CD14-positive monocyte (primary cell): ENCODE measurements around the gene INF2. TPM values are rescaled to one million over a fixed set of nuclear protein-coding genes. Genes with fewer than 3 reads are reported as not detected.
A peak's percentile ranks its signal among the peaks of the same experiment; 100 is the strongest.

ENCODE experiments used
- DNase-seq, 3 donors: peaks; one replicate each; pipeline ENCODE4 v3.0.0-alpha.2; 2011 to 2022
- H2AFZ ChIP-seq: 2 replicates; pipeline ENCODE4 v1.6.0; 2012; ENCODE audit warnings: mild to moderate bottlenecking, low read depth, low read length, inconsistent platforms; ENCODE audit not compliant: insufficient read depth, poor library complexity, severe bottlenecking
- H3K27ac ChIP-seq, 2 donors: 1 replicate in 1 of 2; 2 replicates in 1 of 2; pipeline ENCODE4 v1.5.1; 2012 to 2013; ENCODE audit warnings: low read length in 2 of 2, control low read depth in 1 of 2, inconsistent platforms in 1 of 2, low read depth in 1 of 2, mild to moderate bottlenecking in 1 of 2
- H3K27me3 ChIP-seq, 2 donors: one replicate each; pipeline versions ENCODE4 v1.6.0 to v1.6.1; 2011 to 2013; ENCODE audit warnings: low read length in 2 of 2; ENCODE audit not compliant: control insufficient read depth in 2 of 2, insufficient read depth in 2 of 2
- H3K36me3 ChIP-seq, 2 donors: replicated peaks in 1 of 2; 1 replicate in 1 of 2; 2 replicates in 1 of 2; pipeline versions ENCODE4 v1.5.1 to v1.6.1; 2012 to 2013; ENCODE audit warnings: low read length in 2 of 2, control low read depth in 1 of 2, inconsistent platforms in 1 of 2, mild to moderate bottlenecking in 1 of 2; ENCODE audit not compliant: insufficient read depth in 2 of 2, control insufficient read depth in 1 of 2
- H3K4me1 ChIP-seq, 2 donors: 1 replicate in 1 of 2; 2 replicates in 1 of 2; pipeline versions ENCODE4 v1.5.1 to v1.6.1; 2012 to 2013; ENCODE audit warnings: low read length in 2 of 2, control low read depth in 1 of 2, inconsistent platforms in 1 of 2, mild to moderate bottlenecking in 1 of 2, moderate library complexity in 1 of 2; ENCODE audit not compliant: insufficient read depth in 2 of 2, control insufficient read depth in 1 of 2
- H3K4me2 ChIP-seq: replicated peaks from 2 replicates; pipeline ENCODE3; 2012; ENCODE audit warnings: low read length, moderate library complexity, mild to moderate bottlenecking; ENCODE audit not compliant: poor library complexity, severe bottlenecking; ENCODE audit errors: extremely low read depth
- H3K4me3 ChIP-seq, 3 experiments: fragments of 200-600 bp in 1 of 3; sonication (generic) in 1 of 3; replicated peaks in 1 of 3; 1 replicate in 2 of 3; 2 replicates in 1 of 3; pipeline ENCODE4 v1.5.1; 2011 to 2013; ENCODE audit warnings: low read length in 3 of 3, mild to moderate bottlenecking in 3 of 3, control low read depth in 2 of 3, low read depth in 2 of 3, inconsistent platforms in 1 of 3, moderate library complexity in 1 of 3
- H3K79me2 ChIP-seq: 2 replicates; pipeline ENCODE4 v1.6.0; 2012; ENCODE audit warnings: mild to moderate bottlenecking, control low read depth, inconsistent platforms, low read length, moderate library complexity; ENCODE audit not compliant: insufficient read depth
- H3K9ac ChIP-seq: 2 replicates; pipeline ENCODE4 v1.6.0; 2017; ENCODE audit warnings: low read length, mild to moderate bottlenecking; ENCODE audit not compliant: insufficient read depth, poor library complexity, severe bottlenecking
- H3K9me3 ChIP-seq, 2 donors: replicated peaks in 1 of 2; 1 replicate in 1 of 2; 2 replicates in 1 of 2; pipeline versions ENCODE4 v1.5.1 to v1.6.1; 2012 to 2013; ENCODE audit warnings: low read length in 2 of 2, control low read depth in 1 of 2; ENCODE audit not compliant: control insufficient read depth in 1 of 2, insufficient read depth in 1 of 2
- H4K20me1 ChIP-seq: 2 replicates; pipeline ENCODE4 v1.6.0; 2012; ENCODE audit warnings: mild to moderate bottlenecking, low read length, control low read depth, moderate library complexity; ENCODE audit not compliant: insufficient read depth
- H3K27ac Mint-ChIP-seq, 7 donors: one replicate each; pipeline ENCODE4 v1.8.0; 2020; ENCODE audit warnings: mild to moderate bottlenecking in 7 of 7, mixed read lengths in 7 of 7, moderate library complexity in 6 of 7, inconsistent platforms in 2 of 7
- H3K27me3 Mint-ChIP-seq, 3 donors: one replicate each; pipeline ENCODE4 v1.8.0; 2021 to 2022; ENCODE audit warnings: low read depth in 3 of 3, mild to moderate bottlenecking in 3 of 3, mixed read lengths in 3 of 3, moderate library complexity in 3 of 3, inconsistent platforms in 1 of 3
- H3K36me3 Mint-ChIP-seq, 2 donors: one replicate each; pipeline ENCODE4 v1.8.0; 2020; ENCODE audit warnings: mixed read lengths in 2 of 2, inconsistent platforms in 1 of 2, mild to moderate bottlenecking in 1 of 2
- H3K4me1 Mint-ChIP-seq: one replicate; pipeline ENCODE4 v1.8.0; 2020; ENCODE audit warnings: mild to moderate bottlenecking, mixed read lengths
- H3K4me3 Mint-ChIP-seq, 2 donors: one replicate each; pipeline ENCODE4 v1.8.0; 2020; ENCODE audit warnings: mild to moderate bottlenecking in 2 of 2, mixed read lengths in 2 of 2, moderate library complexity in 1 of 2
- H3K9me3 Mint-ChIP-seq, 7 donors: one replicate each; pipeline ENCODE4 v1.8.0; 2020 to 2022; ENCODE audit warnings: mixed read lengths in 7 of 7, mild to moderate bottlenecking in 6 of 7, moderate library complexity in 6 of 7, inconsistent platforms in 2 of 7
- WGBS: methylation state at CpG from one replicate; pipeline ENCODE4 v1.1.5; 2013; ENCODE audit warnings: missing lambda C conversion rate; ENCODE audit not compliant: insufficient coverage; 5-methylcytosine and 5-hydroxymethylcytosine counted together
- intact Hi-C, 2 donors: fragments of 100-400 bp; cut with micrococcal nuclease; formaldehyde crosslinking; loops; one replicate each; pipeline versions ENCODE4 v1.15.0 to v1.15.1; 2023
- polyA plus RNA-seq, 3 donors: library from polyadenylated mRNA; depleted of rRNA in 1 of 3; unstranded in 2 of 3; stranded (reverse) in 1 of 3; fragments of 300-500 nt in 2 of 3; fragments of >200 nt in 1 of 3; fragmentation: Illumina TruSeq in 2 of 3; gene quantifications; 1 replicate in 2 of 3; 2 replicates in 1 of 3; pipeline ENCODE4 v1.2.3, GENCODE V29; 2012 to 2021
- TF ChIP-seq, protein P1 (sequence below): fragments of 200-600 bp; IDR thresholded peaks from one replicate; pipeline ENCODE4 v1.8.0; 2022; ENCODE audit warnings: antibody characterized with exemption, mild to moderate bottlenecking

The INF2 gene
- polyA plus RNA-seq, 3 donors, result 2.9 to 23.3 (median 3.8) TPM

GRCh38 chr14:104640681-104641080 lies 48.7 kb upstream of the INF2 start:
- no peak for DNase-seq
- peaks cover 2 to 15% (median 12%) of the 10 kb centered on the region in 3 donors for H3K27me3 Mint-ChIP-seq

DNA sequence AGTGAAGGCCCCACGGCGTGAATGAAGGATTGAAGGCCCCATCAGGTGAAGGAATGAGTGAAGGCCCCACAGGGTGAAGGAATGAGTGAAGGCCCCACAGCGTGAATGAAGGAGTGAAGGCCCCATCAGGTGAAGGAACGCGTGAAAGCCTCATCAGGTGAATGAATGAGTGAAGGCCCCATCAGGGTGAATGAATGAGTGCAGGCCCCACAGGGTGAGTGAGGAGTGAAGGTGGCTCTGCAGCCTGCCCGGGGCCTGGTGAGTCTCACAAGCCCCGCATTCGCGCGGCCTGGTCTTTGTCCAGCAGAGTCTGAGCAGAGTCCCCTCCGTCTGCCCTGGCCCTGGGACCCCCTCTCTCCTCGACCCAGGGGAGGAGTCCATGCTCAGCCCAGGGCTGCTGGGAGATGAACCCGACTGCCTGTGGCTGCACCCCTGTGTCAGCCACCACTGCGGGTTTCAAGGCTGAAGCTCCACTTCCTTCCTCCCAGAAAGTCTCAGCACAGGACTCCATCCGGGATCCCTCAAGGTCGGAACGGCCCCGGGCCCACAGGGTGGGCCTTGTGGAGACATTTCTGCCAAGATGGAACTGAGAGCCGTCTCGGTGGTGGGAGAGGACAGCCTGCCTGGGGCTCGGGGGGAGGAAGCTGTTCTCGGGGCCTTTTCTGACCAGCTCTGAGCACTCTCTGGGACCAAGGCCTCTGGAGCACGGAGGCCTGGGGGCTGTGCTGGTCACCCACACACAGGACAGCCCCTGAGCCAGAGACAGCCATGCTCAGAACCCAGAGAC lies 47.5 kb upstream of the INF2 start:
- intact Hi-C loops, result loop anchor here in 1 of 2 donors (10.0 kb wide), 1 partner anchor 507 kb away; the partner anchor contains the start of gene KIF26A
- TF ChIP-seq, protein P1, sequence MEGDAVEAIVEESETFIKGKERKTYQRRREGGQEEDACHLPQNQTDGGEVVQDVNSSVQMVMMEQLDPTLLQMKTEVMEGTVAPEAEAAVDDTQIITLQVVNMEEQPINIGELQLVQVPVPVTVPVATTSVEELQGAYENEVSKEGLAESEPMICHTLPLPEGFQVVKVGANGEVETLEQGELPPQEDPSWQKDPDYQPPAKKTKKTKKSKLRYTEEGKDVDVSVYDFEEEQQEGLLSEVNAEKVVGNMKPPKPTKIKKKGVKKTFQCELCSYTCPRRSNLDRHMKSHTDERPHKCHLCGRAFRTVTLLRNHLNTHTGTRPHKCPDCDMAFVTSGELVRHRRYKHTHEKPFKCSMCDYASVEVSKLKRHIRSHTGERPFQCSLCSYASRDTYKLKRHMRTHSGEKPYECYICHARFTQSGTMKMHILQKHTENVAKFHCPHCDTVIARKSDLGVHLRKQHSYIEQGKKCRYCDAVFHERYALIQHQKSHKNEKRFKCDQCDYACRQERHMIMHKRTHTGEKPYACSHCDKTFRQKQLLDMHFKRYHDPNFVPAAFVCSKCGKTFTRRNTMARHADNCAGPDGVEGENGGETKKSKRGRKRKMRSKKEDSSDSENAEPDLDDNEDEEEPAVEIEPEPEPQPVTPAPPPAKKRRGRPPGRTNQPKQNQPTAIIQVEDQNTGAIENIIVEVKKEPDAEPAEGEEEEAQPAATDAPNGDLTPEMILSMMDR, result no peak
- DNase-seq, result no peak
- peak overlapping the region; percentile 59 for H2AFZ ChIP-seq
- H3K4me1 ChIP-seq, result peaks cover 4 to 10% of the 10 kb centered on the region in 2 donors
- WGBS, result 57% methylated on average over 20 of the region's 23 CpGs
- H3K4me3 ChIP-seq, result no peak overlapping the region
- H3K4me2 ChIP-seq, result no peak overlapping the region
- H3K36me3 Mint-ChIP-seq, result no peaks in the 10 kb centered on the region
- H3K9me3 Mint-ChIP-seq, result peaks cover 0 to 13% (median 8%) of the 10 kb centered on the region in 7 donors
- peak overlapping the region; percentile 34 for H3K9ac ChIP-seq
- H3K4me1 Mint-ChIP-seq, result peaks cover 14% of the 10 kb centered on the region
- H3K79me2 ChIP-seq, result no peaks in the 10 kb centered on the region
- no peaks in the 10 kb centered on the region for H3K36me3 ChIP-seq
- no peak overlapping the region for H3K27ac Mint-ChIP-seq
- H3K27me3 Mint-ChIP-seq, result peaks cover 2 to 13% (median 8%) of the 10 kb centered on the region in 3 donors
- H3K9me3 ChIP-seq, result peaks cover 0 to 10% of the 10 kb centered on the region in 2 donors
- no peaks in the 10 kb centered on the region for H3K27me3 ChIP-seq
- H3K4me3 Mint-ChIP-seq, result no peak overlapping the region
- H3K27ac ChIP-seq, result no peak overlapping the region
- H4K20me1 ChIP-seq, result no peaks in the 10 kb centered on the region

More at GRCh38 chr14:104640681-104641080, 48.7 kb upstream of the INF2 start:
- Mint-ChIP-seq H3K4me1 (peaks cover 14% of the 10 kb centered on the region), H3K27ac (no peak overlapping the region), H3K9me3 (peaks cover 0 to 10% (median 5%) of the 10 kb centered on the region in 7 donors), H3K36me3 (no peaks in the 10 kb centered on the region), H3K4me3 (no peak overlapping the region)
- H2AFZ ChIP-seq, result no peak overlapping the region
- no peaks in the 10 kb centered on the region for H3K27me3 ChIP-seq
- no peak overlapping the region for H3K9ac ChIP-seq
- H3K79me2 ChIP-seq, result no peaks in the 10 kb centered on the region
- no peaks in the 10 kb centered on the region for H3K36me3 ChIP-seq
- H3K4me1 ChIP-seq, result peaks cover 3 to 9% of the 10 kb centered on the region in 2 donors
- intact Hi-C loops, result loop anchor here in 1 of 2 donors (10.0 kb wide), 1 partner anchor 506 kb away; the partner anchor contains the start of gene KIF26A
- no peak overlapping the region for H3K4me3 ChIP-seq
- H3K9me3 ChIP-seq, result peaks cover 0 to 6% of the 10 kb centered on the region in 2 donors
- H3K27ac ChIP-seq, result no peak overlapping the region
- no peaks in the 10 kb centered on the region for H4K20me1 ChIP-seq
- TF ChIP-seq, protein P1, result no peak
- WGBS, result 67% methylated on average over 6 of the region's 10 CpGs
- no peak overlapping the region for H3K4me2 ChIP-seq
